Ishikawa (cell line): Measurements from ENCODE around the gene LPAR2.

Source experiments
- MAX ChIP-seq: IDR thresholded peaks from 2 replicates; pipeline ENCODE4 v1.6.1; 2012
- REST ChIP-seq: IDR thresholded peaks from 2 replicates; pipeline ENCODE4 v1.6.1; 2012; ENCODE audit warnings: low read depth, mild to moderate bottlenecking
- TAF1 ChIP-seq: IDR thresholded peaks from 2 replicates; pipeline ENCODE4 v1.6.1; 2012; ENCODE audit warnings: low read depth, mild to moderate bottlenecking

GRCh38 chr19:19637523-19638251, 9.7 kb upstream of the LPAR2 start:
- TF ChIP-seq TAF1 (no peak), REST (no peak), MAX (no peak)
